PC-3 (cell line): ENCODE data around the gene PRKRA. TPM values are rescaled to one million over a fixed set of nuclear protein-coding genes. Genes with fewer than 3 reads are reported as not detected.

Experiments used
- ATAC-seq: fragments of 200-7000 bp; cut with Tn5 transposase; 2 replicates; pipeline ENCODE4 v1.9.1; 2020; ENCODE audit warnings: mild to moderate bottlenecking, moderate library complexity
- Bru-seq: library from RNA; stranded (reverse); fragments of 400-500 nt; gene quantifications from one replicate; lab custom pipeline; 2021; lab: Mats Ljungman, UMichigan
- BruChase-seq, 2 experiments: library from RNA; stranded (reverse); fragments of 400-500 nt; gene quantifications; one replicate each; lab custom pipeline; 2021; lab: Mats Ljungman, UMichigan
- BruUV-seq: library from RNA; stranded (reverse); fragments of 400-500 nt; replicated peaks from 2 replicates; lab custom pipeline; 2021; lab: Mats Ljungman, UMichigan
- CTCF ChIA-PET: fragments of 300-600 bp; sonication (Branson Sonifier 250); formaldehyde crosslinking; loops from one replicate; lab custom pipeline; 2022; ENCODE audit warnings: antibody characterized with exemption; lab: Charles Lee
- POLR2A ChIA-PET: fragments of 300-600 bp; sonication (Branson Sonifier 250); formaldehyde crosslinking; loops from one replicate; lab custom pipeline; 2022; ENCODE audit warnings: antibody characterized with exemption; ENCODE audit not compliant: unreplicated experiment; lab: Charles Lee
- DNase-seq: peaks from one replicate; pipeline ENCODE4 v3.0.0-alpha.2; 2015
- H2AFZ ChIP-seq: fragments of 300-600 bp; sonication (generic); 2 replicates; pipeline ENCODE4 v1.6.0; 2016; ENCODE audit warnings: antibody characterized with exemption, low read length
- H3F3A ChIP-seq: fragments of 300-600 bp; sonication (generic); one replicate; pipeline ENCODE4 v1.6.0; 2017; ENCODE audit warnings: antibody characterized with exemption, low read length, control low read depth, mild to moderate bottlenecking; ENCODE audit not compliant: unreplicated experiment
- H3K27ac ChIP-seq: fragments of 300-600 bp; sonication (generic); 2 replicates; pipeline ENCODE4 v1.5.1; 2016; ENCODE audit warnings: mild to moderate bottlenecking, low read length
- H3K27me3 ChIP-seq: fragments of 300-600 bp; sonication (generic); 2 replicates; pipeline ENCODE4 v1.6.1; 2016; ENCODE audit warnings: low read length, mixed read lengths
- H3K36me3 ChIP-seq: fragments of 300-600 bp; sonication (generic); 2 replicates; pipeline ENCODE4 v1.6.1; 2016; ENCODE audit warnings: low read depth, mixed run types, low read length, mixed read lengths
- H3K4me1 ChIP-seq: fragments of 300-600 bp; sonication (generic); 2 replicates; pipeline ENCODE4 v1.5.1; 2016; ENCODE audit warnings: low read length; ENCODE audit not compliant: insufficient read depth
- H3K4me2 ChIP-seq: fragments of 300-600 bp; sonication (generic); 2 replicates; pipeline ENCODE4 v1.6.0; 2016; ENCODE audit warnings: low read length
- H3K4me3 ChIP-seq: fragments of 300-600 bp; sonication (generic); 2 replicates; pipeline ENCODE4 v1.5.1; 2016; ENCODE audit warnings: mild to moderate bottlenecking, low read length, mixed read lengths
- H3K79me2 ChIP-seq: fragments of 300-600 bp; sonication (generic); 2 replicates; pipeline ENCODE4 v1.6.1; 2017; ENCODE audit warnings: low read length, mixed read lengths
- H3K9ac ChIP-seq: fragments of 300-600 bp; sonication (generic); 2 replicates; pipeline ENCODE4 v1.6.0; 2016; ENCODE audit warnings: mild to moderate bottlenecking, low read length
- H3K9me2 ChIP-seq: fragments of 300-600 bp; sonication (generic); replicated peaks from 2 replicates; pipeline ENCODE4 v1.6.1; 2016; ENCODE audit warnings: mixed run types, low read length, mixed read lengths
- H3K9me3 ChIP-seq: fragments of 300-600 bp; sonication (generic); 2 replicates; pipeline ENCODE4 v1.6.1; 2016; ENCODE audit warnings: low read length, mixed read lengths
- H4K20me1 ChIP-seq: fragments of 300-600 bp; sonication (generic); 2 replicates; pipeline ENCODE4 v1.6.1; 2016; ENCODE audit warnings: low read length, mixed read lengths
- EZH2 ChIP-seq: fragments of 300-600 bp; sonication (generic); IDR thresholded peaks from one replicate; pipeline ENCODE4 v1.6.1; 2017; ENCODE audit warnings: antibody characterized with exemption, mild to moderate bottlenecking, low read length; ENCODE audit not compliant: unreplicated experiment
- EZH2phosphoT487 ChIP-seq: fragments of 300-600 bp; sonication (generic); IDR thresholded peaks from 2 replicates; pipeline ENCODE4 v1.6.1; 2018; ENCODE audit warnings: mild to moderate bottlenecking, antibody characterized with exemption, low read length, borderline replicate concordance
- intact Hi-C: fragments of 100-400 bp; cut with micrococcal nuclease; formaldehyde crosslinking; loops from 2 replicates; pipeline ENCODE4 v1.9.0; 2023
- long read RNA-seq: library from polyadenylated mRNA; unstranded; transcript quantifications from one replicate; pipeline ENCODE4 v2.0.0, GENCODE V29; 2021; ENCODE audit not compliant: unreplicated experiment
- total RNA-seq: library from RNA; depleted of rRNA; stranded (reverse); fragments of >200 nt; gene quantifications from 2 replicates; pipeline ENCODE4 v1.2.3, GENCODE V29; 2014; rRNA removed
- TF ChIP-seq, protein P1 (sequence below): fragments of 300-600 bp; sonication (generic); conservative IDR thresholded peaks from 2 replicates; pipeline ENCODE4 v1.5.1; 2017; ENCODE audit warnings: antibody characterized with exemption, low read depth, mild to moderate bottlenecking, low read length

Gene PRKRA
- 78.2 and 87.6 TPM in 2 replicates for total RNA-seq
- percentile 87 among the genes with signal in this experiment for Bru-seq, nascent RNA
- BruChase-seq, experiment 1, labeled RNA remaining after a 6-hour chase = percentile 83 among the genes with signal in this experiment
- BruChase-seq, experiment 2, labeled RNA remaining after a 2-hour chase = percentile 88 among the genes with signal in this experiment
- long read RNA-seq, transcript PRKRA-201 (8 exons, 1,826 nt) = major isoform, 141 of 184 reads
- long read RNA-seq, partial matches to known transcripts = 10 of 184 reads
- long read RNA-seq, other reads (novel, unspliced or antisense) = 26 of 184 reads

DNA sequence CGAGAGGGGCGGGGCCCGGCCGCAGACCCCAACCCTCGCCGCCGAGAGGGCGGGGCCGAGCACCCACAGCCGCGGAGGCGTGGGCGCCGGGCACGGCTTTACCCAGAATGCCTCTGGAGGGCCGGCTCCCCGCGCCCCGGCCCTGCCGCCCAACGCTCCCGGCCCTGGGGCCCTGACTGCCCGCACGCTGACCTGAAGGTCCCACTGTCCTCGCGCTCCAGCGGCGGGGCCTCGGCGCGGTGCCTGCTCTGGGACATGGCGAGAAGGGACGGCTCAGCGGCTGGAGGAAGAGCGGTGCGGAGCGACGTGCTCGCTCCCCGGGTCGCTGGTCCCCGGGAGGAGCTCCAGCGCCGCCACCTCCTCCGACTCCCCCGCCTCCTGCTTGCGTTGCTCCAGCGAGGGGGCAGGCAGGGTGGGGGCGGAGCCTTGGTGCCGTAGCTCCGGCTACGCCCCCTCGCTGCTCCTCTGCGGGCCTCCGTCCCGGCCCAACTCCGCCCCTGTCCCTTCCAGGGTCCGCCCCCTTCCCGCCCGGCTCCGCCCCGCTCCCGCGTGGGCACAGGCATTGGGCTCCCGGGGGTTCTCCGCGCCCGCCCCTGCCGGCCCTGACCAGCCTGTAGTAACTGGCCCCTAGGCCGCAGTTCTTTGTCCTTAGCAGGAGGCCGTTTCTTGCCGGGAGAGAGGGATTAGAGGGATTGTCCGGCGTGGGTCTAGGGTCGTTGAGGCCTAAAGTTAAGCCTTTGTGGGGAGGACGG, at the start of gene PRKRA, which contains the start of gene PJVK:
PRKRA (minus strand) TSS at position 402 of the 752 bp plus-strand sequence; CDS start at position 257, 145 bp downstream.
PJVK (plus strand) TSS at position 605 of the 752 bp plus-strand sequence. CDS start 2,032 bp downstream, outside the sequence.
- intact Hi-C loops = loop anchor here (1.0 kb wide), 1 partner anchor 27 kb away; the partner anchor contains the start of gene FKBP7

DNA sequence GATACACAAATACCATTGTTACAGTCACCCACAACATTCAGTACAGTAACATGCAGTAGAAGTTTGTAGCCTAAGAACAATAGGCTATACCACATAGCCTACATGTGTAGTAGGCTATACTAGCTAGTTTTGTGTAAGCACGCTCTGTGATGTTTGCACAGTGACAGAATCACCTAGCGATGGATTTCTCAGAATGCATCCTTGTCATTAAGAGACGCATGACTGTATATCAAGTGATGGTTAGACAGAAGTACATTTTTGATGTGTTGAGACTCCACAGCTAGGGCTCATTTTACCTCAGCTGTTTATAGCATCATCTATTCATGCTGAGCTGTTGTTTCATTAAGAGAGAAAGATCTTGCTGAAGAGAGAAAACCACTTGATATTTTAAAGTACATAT, 48.7 kb upstream of the PRKRA start:
- H2AFZ ChIP-seq = no peak overlapping the region
- no TSS peak for BruUV-seq
- H3K4me2 ChIP-seq = no peak overlapping the region
- H3K4me3 ChIP-seq = no peak overlapping the region
- H3K9me2 ChIP-seq = no peaks in the 10 kb centered on the region
- ATAC-seq = no peak
- H3F3A ChIP-seq = no peaks in the 10 kb centered on the region
- peaks cover 54% of the 10 kb centered on the region for H3K36me3 ChIP-seq
- H4K20me1 ChIP-seq = no peaks in the 10 kb centered on the region
- POLR2A ChIA-PET = no interaction called here
- intact Hi-C loops = no loop called here
- H3K79me2 ChIP-seq = no peaks in the 10 kb centered on the region
- no peak overlapping the region for H3K27ac ChIP-seq
- H3K9me3 ChIP-seq = no peaks in the 10 kb centered on the region
- H3K27me3 ChIP-seq = no peaks in the 10 kb centered on the region
- H3K9ac ChIP-seq = no peak overlapping the region
- CTCF ChIA-PET = no interaction called here
- no peaks in the 10 kb centered on the region for H3K4me1 ChIP-seq
- TF ChIP-seq EZH2phosphoT487 (no peak), EZH2 (no peak)
- TF ChIP-seq, protein P1, sequence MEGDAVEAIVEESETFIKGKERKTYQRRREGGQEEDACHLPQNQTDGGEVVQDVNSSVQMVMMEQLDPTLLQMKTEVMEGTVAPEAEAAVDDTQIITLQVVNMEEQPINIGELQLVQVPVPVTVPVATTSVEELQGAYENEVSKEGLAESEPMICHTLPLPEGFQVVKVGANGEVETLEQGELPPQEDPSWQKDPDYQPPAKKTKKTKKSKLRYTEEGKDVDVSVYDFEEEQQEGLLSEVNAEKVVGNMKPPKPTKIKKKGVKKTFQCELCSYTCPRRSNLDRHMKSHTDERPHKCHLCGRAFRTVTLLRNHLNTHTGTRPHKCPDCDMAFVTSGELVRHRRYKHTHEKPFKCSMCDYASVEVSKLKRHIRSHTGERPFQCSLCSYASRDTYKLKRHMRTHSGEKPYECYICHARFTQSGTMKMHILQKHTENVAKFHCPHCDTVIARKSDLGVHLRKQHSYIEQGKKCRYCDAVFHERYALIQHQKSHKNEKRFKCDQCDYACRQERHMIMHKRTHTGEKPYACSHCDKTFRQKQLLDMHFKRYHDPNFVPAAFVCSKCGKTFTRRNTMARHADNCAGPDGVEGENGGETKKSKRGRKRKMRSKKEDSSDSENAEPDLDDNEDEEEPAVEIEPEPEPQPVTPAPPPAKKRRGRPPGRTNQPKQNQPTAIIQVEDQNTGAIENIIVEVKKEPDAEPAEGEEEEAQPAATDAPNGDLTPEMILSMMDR = no peak
- no peak for DNase-seq

More for the DNA sequence above, at the start of gene PRKRA, which contains the start of gene PJVK:
- Histone ChIP-seq H3K36me3 (peaks cover 10% of the 10 kb centered on the region; the same call in 1 of the 2 replicates), H3K79me2 (peaks cover 32% of the 10 kb centered on the region), H3K27ac (peak within 1 kb of the TSS; percentile 85), H3K9me2 (no peaks in the 10 kb centered on the region), H3K4me2 (peak within 1 kb of the TSS; percentile 84), H3F3A (no peaks in the 10 kb centered on the region), H3K9me3 (no peaks in the 10 kb centered on the region), H3K27me3 (no peaks in the 10 kb centered on the region), H3K9ac (peak within 1 kb of the TSS; percentile 97), H2AFZ (peak within 1 kb of the TSS; percentile 94), H4K20me1 (peaks cover 16% of the 10 kb centered on the region; the same call in 1 of the 2 replicates), H3K4me1 (peaks cover 19% of the 10 kb centered on the region), H3K4me3 (peak within 1 kb of the TSS; percentile 93)
- ATAC-seq (peak; percentile 94), DNase-seq (peak; percentile 97)
- BruUV-seq = no TSS peak
- ChIA-PET CTCF (interaction anchor here (1.1 kb wide), 1 partner anchor 37 kb away, joined by 3 read pairs; no protein-coding TSS in a partner anchor), POLR2A (interaction anchor here (0.5 to 1.0 kb wide), 7 partner anchors 13 to 306 kb away, joined by 3 to 7 read pairs (median 4); no protein-coding TSS in a partner anchor)
- TF ChIP-seq, protein P1 = no peak
- TF ChIP-seq EZH2phosphoT487 (no peak), EZH2 (no peak)
